Heart left ventricle (tissue), 16 donors: Measurements from ENCODE around the gene NIBAN1. TPM values are rescaled to one million over a fixed set of nuclear protein-coding genes. Genes with fewer than 3 reads are reported as not detected.

ENCODE experiments used
- ATAC-seq, 4 donors: fragments of 200-7000 bp; cut with Tn5 transposase; one replicate each; pipeline ENCODE4 v1.9.1; 2020 to 2022; ENCODE audit warnings: moderate library complexity in 4 of 4, mild to moderate bottlenecking in 3 of 4, moderate number of reproducible peaks in 1 of 4
- DNase-seq, 5 donors: peaks; one replicate each; pipeline ENCODE4 v3.0.0-alpha.2; 2020
- H3K27ac ChIP-seq, 12 donors: fragments of 200-600 bp; sonication (generic) in 4 of 12; one replicate each; pipeline versions ENCODE4 v1.5.0 to v1.8.0; 2016 to 2022; ENCODE audit warnings: mild to moderate bottlenecking in 2 of 12
- H3K27me3 ChIP-seq, 9 donors: fragments of 200-600 bp; sonication (generic) in 2 of 9; one replicate each; pipeline versions ENCODE4 v1.5.1 to v1.8.0; 2016 to 2022; ENCODE audit warnings: mild to moderate bottlenecking in 3 of 9
- H3K36me3 ChIP-seq, 9 donors: fragments of 200-600 bp; sonication (generic) in 2 of 9; one replicate each; pipeline versions ENCODE4 v1.5.0 to v1.8.0; 2018 to 2022; ENCODE audit warnings: mild to moderate bottlenecking in 2 of 9
- H3K4me1 ChIP-seq, 12 donors: fragments of 200-600 bp; sonication (generic) in 4 of 12; one replicate each; pipeline versions ENCODE4 v1.5.0 to v1.8.0; 2016 to 2022; ENCODE audit warnings: mild to moderate bottlenecking in 3 of 12
- H3K4me3 ChIP-seq, 12 donors: fragments of 200-600 bp; sonication (generic) in 4 of 12; one replicate each; pipeline versions ENCODE4 v1.5.0 to v1.8.0; 2017 to 2022; ENCODE audit warnings: mild to moderate bottlenecking in 9 of 12, moderate library complexity in 4 of 12
- H3K9me3 ChIP-seq, 12 donors: fragments of 200-600 bp; sonication (generic) in 4 of 12; one replicate each; pipeline versions ENCODE4 v1.5.0 to v1.8.0; 2016 to 2022; ENCODE audit warnings: mild to moderate bottlenecking in 1 of 12
- POLR2A ChIP-seq, 2 donors: fragments of 450-650 bp; IDR thresholded peaks; one replicate each; pipeline ENCODE4 v1.6.1; 2017; ENCODE audit warnings: antibody characterized with exemption in 2 of 2, mild to moderate bottlenecking in 2 of 2, moderate library complexity in 2 of 2
- WGBS, 4 donors: extraction: QIAGEN DNeasy Blood & Tissue Kit in 2 of 4; methylation state at CpG; one replicate each; pipeline versions ENCODE4 v1.1.5 to v1.1.7; 2013 to 2018; 5-methylcytosine and 5-hydroxymethylcytosine counted together
- intact Hi-C, 10 donors: fragments of 100-400 bp; cut with DNase I; formaldehyde crosslinking; loops; one replicate each; pipeline versions ENCODE4 v1.11.1 to v1.14.2; 2022
- polyA plus RNA-seq, 2 donors: library from polyadenylated mRNA; stranded (reverse); fragments of 200-250 nt; gene quantifications; one replicate each; pipeline ENCODE4 v1.2.3, GENCODE V29; 2013
- total RNA-seq, 9 donors: library from RNA; depleted of rRNA in 2 of 9; stranded (reverse); fragments of >200 nt in 2 of 9; fragmentation: NEBNext Ultra II Directional in 3 of 9; extraction: Animal tissue kit (Norgen Biotek cat#: 25700) in 3 of 9; gene quantifications; one replicate each; pipeline versions ENCODE4 v1.1.0 to v1.2.4, GENCODE V29; 2016 to 2023
- TF ChIP-seq, protein P1 (sequence below), 12 donors: fragments of 200-600 bp; sonication (generic) in 4 of 12; IDR thresholded peaks; one replicate each; pipeline versions ENCODE4 v1.5.0 to v1.8.0; 2018 to 2022; ENCODE audit warnings: antibody characterized with exemption in 12 of 12, mild to moderate bottlenecking in 5 of 12
- donor health status: ischemic (EF 13 %, LVEDD 7.1; RV severe dilation, severe dysfunction).
- donor health status: healthy with polysubstance abuse.
- donor health status: DM: no; HTN: yes; CAD: no.
- donor health status: DM: no; HTN: no; CAD: no.
- donor health status: ischemic (EF 25% LVEDD 6.9; RV normal size, moderate dysfunction).
- donor health status: ischemic (EF 25% LVEDD 5.7; RV mildly dilated, moderate dysfunction).
- donor health status: healthy.
- donor health status: DM: yes; HTN: yes; CAD: no.
- donor health status: ischemic (EF 35%, LVEDD 5.7; RV mildly dilated, moderate dysfunction).
- donor health status: nonischemic (EF 11% LVEDD 7.7; RV severe dilation, severe dysfunction).
- donor health status: DM: yes; HTN: yes; CAD: no.
- donor health status: PGD.
- donor health status: ischemic (EF 29% LVEDD 5.4; RV normal size, mild dysfunction).
- donor health status: nonischemic (EF 23%, LVEDD 6.1; RV moderate dilation, normal function).

Gene NIBAN1
- total and polyA plus RNA-seq, 11 donors = 86.0 to 609 (median 278) TPM

DNA sequence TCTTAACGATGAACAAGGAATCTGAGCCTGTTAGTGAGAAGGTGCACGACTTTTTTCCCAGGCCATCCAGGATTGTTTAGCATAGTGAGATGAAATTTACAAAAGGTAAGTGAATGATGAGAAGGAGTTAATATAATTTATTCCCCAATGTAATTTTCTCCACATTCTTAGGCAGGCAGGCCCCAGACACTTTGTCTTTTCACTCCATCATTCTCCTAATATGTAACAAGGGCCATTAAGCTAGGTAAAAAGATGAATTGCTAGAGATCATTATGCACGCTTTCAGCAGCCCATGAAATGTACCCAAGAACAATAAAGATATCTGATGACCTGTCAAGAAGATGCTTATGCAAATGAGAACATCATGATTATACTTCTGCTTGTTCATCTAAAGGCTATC, 24.1 kb downstream of the NIBAN1 start:
- Histone ChIP-seq H3K4me1 (peaks cover 0 to 67% (median 45%) of the 10 kb centered on the region in 12 donors), H3K9me3 (no peaks in the 10 kb centered on the region), H3K4me3 (no peak overlapping the region), H3K27me3 (no peaks in the 10 kb centered on the region), H3K36me3 (no peaks in the 10 kb centered on the region), H3K27ac (peak overlapping the region in 1 of 12 donors; percentile 32)
- TF ChIP-seq, protein P1, sequence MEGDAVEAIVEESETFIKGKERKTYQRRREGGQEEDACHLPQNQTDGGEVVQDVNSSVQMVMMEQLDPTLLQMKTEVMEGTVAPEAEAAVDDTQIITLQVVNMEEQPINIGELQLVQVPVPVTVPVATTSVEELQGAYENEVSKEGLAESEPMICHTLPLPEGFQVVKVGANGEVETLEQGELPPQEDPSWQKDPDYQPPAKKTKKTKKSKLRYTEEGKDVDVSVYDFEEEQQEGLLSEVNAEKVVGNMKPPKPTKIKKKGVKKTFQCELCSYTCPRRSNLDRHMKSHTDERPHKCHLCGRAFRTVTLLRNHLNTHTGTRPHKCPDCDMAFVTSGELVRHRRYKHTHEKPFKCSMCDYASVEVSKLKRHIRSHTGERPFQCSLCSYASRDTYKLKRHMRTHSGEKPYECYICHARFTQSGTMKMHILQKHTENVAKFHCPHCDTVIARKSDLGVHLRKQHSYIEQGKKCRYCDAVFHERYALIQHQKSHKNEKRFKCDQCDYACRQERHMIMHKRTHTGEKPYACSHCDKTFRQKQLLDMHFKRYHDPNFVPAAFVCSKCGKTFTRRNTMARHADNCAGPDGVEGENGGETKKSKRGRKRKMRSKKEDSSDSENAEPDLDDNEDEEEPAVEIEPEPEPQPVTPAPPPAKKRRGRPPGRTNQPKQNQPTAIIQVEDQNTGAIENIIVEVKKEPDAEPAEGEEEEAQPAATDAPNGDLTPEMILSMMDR (IDR thresholded peaks at IDR 0.05) = no peak
- TF ChIP-seq POLR2A (IDR thresholded peaks at IDR 0.05) = no peak
- WGBS, 4 donors = 60 to 72% (median 68%) methylated on average over 3 of the region's 3 CpGs
- ATAC-seq (no peak), DNase-seq (no peak)
- intact Hi-C loops = loop anchor here in 2 of 10 donors (5.0 kb wide), 2 partner anchors 63 to 123 kb away; no protein-coding TSS in a partner anchor

DNA sequence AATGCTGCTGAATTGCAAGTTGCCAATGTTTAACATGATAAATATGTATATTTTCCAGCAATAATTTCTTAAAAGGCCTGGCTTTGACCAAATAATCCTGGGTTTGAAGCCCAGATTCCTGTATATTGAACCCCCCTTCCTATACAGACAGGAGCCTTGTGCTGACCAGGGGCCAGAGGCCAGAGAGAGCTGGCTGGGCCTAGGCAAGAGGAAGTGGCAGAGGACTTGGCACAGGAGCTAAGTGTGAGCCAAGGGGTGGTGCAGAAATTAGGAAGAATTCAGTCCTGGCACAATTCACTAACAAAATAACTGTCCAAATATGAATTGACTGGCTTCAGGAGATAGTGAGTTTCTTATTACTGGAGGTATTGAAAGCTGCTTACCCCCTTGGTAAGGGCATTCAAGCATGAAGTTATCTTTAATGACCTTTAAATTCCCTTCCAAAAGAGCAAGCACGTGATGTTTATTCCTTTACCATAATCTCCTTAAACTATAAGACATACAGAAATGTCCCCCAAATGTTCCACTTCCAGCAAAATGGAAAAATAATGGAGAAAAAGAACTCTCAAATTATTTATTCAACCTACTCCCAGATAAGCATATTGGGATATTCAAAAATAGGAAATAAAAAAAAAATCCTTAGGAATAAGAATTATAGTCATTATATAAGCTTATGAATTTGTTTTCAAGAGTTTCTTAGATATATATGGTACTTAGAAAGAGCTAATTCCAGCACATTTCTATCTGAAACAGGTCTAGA, 26.6 kb downstream of the NIBAN1 start:
- intact Hi-C loops = loop anchor here in 1 of 10 donors (10.0 kb wide), 1 partner anchor 73 kb away; no protein-coding TSS in a partner anchor
- Histone ChIP-seq H3K27ac (peak overlapping the region in 11 of 12 donors; percentile 13 to 72 (median 43)), H3K36me3 (no peaks in the 10 kb centered on the region), H3K9me3 (no peaks in the 10 kb centered on the region), H3K4me3 (no peak overlapping the region), H3K27me3 (no peaks in the 10 kb centered on the region), H3K4me1 (peaks cover 0 to 60% (median 45%) of the 10 kb centered on the region in 12 donors)
- peak in 2 of 4 donors; percentile 25 to 66 for ATAC-seq
- 21 to 44% (median 30%) methylated on average over 1 of the region's 1 CpG for WGBS, 4 donors
- no peak for DNase-seq
- no peak for TF ChIP-seq POLR2A (IDR thresholded peaks at IDR 0.05)
- TF ChIP-seq, protein P1 (IDR thresholded peaks at IDR 0.05) = no peak

DNA sequence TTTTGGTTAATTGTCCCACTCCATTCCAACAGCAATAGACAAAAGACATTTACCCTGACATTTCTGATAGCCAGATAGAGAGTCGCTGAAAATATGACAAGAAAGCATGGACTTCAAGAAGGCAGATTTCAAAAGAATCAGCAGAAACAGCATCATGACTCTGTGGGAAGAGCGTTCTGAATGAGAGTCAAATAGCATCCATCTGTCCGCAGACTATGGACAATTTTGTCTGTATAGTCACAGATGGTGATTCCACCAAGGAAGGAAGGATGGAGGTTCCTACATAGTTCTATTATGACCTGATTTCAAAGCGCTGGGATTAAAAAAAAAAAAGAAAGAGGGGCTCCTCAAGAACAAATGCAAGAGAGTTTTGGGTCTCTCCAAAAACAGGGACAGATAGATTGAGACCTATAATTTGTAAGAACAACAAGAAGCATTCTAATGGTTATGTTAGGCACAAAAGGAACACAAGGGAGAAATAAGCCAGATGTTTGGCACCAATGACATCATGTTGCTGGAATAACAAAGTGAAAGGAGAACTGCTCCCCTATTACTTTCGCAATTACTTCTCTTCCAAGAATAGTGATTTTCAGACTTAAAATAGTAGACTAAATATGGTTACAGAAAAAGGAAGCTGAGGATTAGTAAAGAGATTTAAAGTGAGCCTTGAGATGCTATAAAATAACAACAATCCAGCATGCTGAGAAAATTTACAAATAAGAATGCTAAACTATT, 28.5 kb downstream of the NIBAN1 start:
- DNase-seq (no peak), ATAC-seq (peak in 3 of 4 donors; percentile 62 to 81 (median 70))
- peaks cover 0 to 55% (median 43%) of the 10 kb centered on the region in 12 donors for H3K4me1 ChIP-seq
- peak overlapping the region in 11 of 12 donors; percentile 15 to 72 (median 62) for H3K27ac ChIP-seq
- 65 to 77% (median 72%) methylated on average over 5 of the region's 5 CpGs for WGBS, 4 donors
- peak overlapping the region in 2 of 12 donors; percentile 3 to 20 for H3K4me3 ChIP-seq
- TF ChIP-seq POLR2A (IDR thresholded peaks at IDR 0.05) = no peak
- TF ChIP-seq, protein P1 (IDR thresholded peaks at IDR 0.05) = no peak
- intact Hi-C loops = loop anchor here in 1 of 10 donors (10.0 kb wide), 1 partner anchor 71 kb away; no protein-coding TSS in a partner anchor
- no peaks in the 10 kb centered on the region for H3K9me3 ChIP-seq
- no peaks in the 10 kb centered on the region for H3K36me3 ChIP-seq
- no peaks in the 10 kb centered on the region for H3K27me3 ChIP-seq

DNA sequence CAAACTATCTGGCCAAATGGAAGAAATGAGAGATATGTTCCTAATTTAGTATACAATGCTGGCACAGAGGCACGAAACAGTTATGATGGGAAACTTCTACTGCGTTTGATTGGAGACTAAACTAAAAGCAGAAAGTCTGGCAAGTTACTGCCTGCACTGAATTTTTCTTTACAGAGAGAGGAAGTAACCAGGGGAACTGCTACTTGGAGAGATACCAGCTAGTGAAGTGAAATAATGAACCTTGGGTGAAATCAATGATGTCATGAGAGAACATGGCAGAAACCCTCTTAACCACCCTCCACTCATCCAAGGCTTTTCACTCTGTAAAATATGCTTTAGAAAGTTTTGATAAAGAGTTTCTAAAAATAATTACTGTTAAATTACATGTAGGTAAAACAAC, 29.3 kb downstream of the NIBAN1 start:
- no peaks in the 10 kb centered on the region for H3K9me3 ChIP-seq
- intact Hi-C loops = loop anchor here in 1 of 10 donors (10.0 kb wide), 1 partner anchor 70 kb away; no protein-coding TSS in a partner anchor
- DNase-seq = no peak
- no peak for TF ChIP-seq POLR2A (IDR thresholded peaks at IDR 0.05)
- TF ChIP-seq, protein P1 (IDR thresholded peaks at IDR 0.05) = no peak
- H3K27me3 ChIP-seq = no peaks in the 10 kb centered on the region
- H3K4me1 ChIP-seq = peaks cover 0 to 61% (median 48%) of the 10 kb centered on the region in 12 donors
- ATAC-seq = peak; percentile 27 to 65 (median 54)
- no peaks in the 10 kb centered on the region for H3K36me3 ChIP-seq
- peak overlapping the region in 11 of 12 donors; percentile 15 to 72 (median 62) for H3K27ac ChIP-seq
- WGBS, 4 donors = 1 to 8% (median 5%) methylated on average over 2 of the region's 2 CpGs
- no peak overlapping the region for H3K4me3 ChIP-seq
